Spleen (tissue), 7 donors: Measurements from ENCODE around the gene SERPINE1.

Source experiments
- POLR2A ChIP-seq, 3 donors: fragments of 450-650 bp; IDR thresholded peaks; one replicate each; pipeline ENCODE4 v1.5.1; 2017; ENCODE audit warnings: antibody characterized with exemption in 3 of 3, mild to moderate bottlenecking in 1 of 3
- TF ChIP-seq, protein P1 (sequence below), 11 experiments: fragments of 200-600 bp in 7 of 11; fragments of 450-650 bp in 4 of 11; sonication (generic) in 4 of 11; IDR thresholded peaks in 8 of 11; conservative IDR thresholded peaks in 3 of 11; 1 replicate in 7 of 11; 2 replicates in 4 of 11; pipeline versions ENCODE4 v1.4.0 to v1.8.0; 2016 to 2021; ENCODE audit warnings: antibody characterized with exemption in 11 of 11, inconsistent platforms in 4 of 11, mild to moderate bottlenecking in 1 of 11
- donor health status: DM: no; HTN: no; CAD: no; lungs with moderate emphysema.
- donor health status: DM: no; HTN: no; CAD: no.
- donor health status: DM: no; HTN: no; CAD: no.

DNA sequence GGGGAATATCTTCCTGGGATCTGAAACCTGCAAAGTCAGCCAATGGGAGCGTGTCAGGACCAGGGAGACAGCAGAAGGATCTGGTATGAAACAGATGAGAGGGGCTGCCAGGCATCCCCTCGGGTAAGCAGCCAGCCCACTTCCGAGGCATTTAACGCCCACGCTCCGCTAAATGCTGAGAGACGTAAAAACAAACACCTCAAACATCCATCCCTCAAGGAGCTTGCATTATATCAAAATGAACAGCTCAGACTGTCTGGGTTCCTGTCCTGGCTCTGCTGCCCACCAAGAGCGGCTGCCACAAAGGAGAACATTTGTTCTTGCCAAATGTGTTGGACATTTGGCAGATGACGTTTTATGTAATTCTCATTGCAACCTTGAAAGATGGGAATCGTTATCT, 7.0 kb upstream of the SERPINE1 start:
- TF ChIP-seq, protein P1, sequence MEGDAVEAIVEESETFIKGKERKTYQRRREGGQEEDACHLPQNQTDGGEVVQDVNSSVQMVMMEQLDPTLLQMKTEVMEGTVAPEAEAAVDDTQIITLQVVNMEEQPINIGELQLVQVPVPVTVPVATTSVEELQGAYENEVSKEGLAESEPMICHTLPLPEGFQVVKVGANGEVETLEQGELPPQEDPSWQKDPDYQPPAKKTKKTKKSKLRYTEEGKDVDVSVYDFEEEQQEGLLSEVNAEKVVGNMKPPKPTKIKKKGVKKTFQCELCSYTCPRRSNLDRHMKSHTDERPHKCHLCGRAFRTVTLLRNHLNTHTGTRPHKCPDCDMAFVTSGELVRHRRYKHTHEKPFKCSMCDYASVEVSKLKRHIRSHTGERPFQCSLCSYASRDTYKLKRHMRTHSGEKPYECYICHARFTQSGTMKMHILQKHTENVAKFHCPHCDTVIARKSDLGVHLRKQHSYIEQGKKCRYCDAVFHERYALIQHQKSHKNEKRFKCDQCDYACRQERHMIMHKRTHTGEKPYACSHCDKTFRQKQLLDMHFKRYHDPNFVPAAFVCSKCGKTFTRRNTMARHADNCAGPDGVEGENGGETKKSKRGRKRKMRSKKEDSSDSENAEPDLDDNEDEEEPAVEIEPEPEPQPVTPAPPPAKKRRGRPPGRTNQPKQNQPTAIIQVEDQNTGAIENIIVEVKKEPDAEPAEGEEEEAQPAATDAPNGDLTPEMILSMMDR (IDR thresholded peaks at IDR 0.05 in 8 of 11, conservative IDR thresholded peaks at IDR 0.05 in 3 of 11): no peak
- no peak for TF ChIP-seq POLR2A (IDR thresholded peaks at IDR 0.05)
